Measurements from ENCODE around the gene KCNH3.
A peak's percentile ranks its signal among the peaks of the same experiment; 100 is the strongest.
"Not testable (repeated sequence)": the region's sequence is repeated elsewhere in the genome, so short reads cannot be mapped to it uniquely, and the experiment has no call there.

The KCNH3 gene, protein sequence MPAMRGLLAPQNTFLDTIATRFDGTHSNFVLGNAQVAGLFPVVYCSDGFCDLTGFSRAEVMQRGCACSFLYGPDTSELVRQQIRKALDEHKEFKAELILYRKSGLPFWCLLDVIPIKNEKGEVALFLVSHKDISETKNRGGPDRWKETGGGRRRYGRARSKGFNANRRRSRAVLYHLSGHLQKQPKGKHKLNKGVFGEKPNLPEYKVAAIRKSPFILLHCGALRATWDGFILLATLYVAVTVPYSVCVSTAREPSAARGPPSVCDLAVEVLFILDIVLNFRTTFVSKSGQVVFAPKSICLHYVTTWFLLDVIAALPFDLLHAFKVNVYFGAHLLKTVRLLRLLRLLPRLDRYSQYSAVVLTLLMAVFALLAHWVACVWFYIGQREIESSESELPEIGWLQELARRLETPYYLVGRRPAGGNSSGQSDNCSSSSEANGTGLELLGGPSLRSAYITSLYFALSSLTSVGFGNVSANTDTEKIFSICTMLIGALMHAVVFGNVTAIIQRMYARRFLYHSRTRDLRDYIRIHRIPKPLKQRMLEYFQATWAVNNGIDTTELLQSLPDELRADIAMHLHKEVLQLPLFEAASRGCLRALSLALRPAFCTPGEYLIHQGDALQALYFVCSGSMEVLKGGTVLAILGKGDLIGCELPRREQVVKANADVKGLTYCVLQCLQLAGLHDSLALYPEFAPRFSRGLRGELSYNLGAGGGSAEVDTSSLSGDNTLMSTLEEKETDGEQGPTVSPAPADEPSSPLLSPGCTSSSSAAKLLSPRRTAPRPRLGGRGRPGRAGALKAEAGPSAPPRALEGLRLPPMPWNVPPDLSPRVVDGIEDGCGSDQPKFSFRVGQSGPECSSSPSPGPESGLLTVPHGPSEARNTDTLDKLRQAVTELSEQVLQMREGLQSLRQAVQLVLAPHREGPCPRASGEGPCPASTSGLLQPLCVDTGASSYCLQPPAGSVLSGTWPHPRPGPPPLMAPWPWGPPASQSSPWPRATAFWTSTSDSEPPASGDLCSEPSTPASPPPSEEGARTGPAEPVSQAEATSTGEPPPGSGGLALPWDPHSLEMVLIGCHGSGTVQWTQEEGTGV

DNA sequence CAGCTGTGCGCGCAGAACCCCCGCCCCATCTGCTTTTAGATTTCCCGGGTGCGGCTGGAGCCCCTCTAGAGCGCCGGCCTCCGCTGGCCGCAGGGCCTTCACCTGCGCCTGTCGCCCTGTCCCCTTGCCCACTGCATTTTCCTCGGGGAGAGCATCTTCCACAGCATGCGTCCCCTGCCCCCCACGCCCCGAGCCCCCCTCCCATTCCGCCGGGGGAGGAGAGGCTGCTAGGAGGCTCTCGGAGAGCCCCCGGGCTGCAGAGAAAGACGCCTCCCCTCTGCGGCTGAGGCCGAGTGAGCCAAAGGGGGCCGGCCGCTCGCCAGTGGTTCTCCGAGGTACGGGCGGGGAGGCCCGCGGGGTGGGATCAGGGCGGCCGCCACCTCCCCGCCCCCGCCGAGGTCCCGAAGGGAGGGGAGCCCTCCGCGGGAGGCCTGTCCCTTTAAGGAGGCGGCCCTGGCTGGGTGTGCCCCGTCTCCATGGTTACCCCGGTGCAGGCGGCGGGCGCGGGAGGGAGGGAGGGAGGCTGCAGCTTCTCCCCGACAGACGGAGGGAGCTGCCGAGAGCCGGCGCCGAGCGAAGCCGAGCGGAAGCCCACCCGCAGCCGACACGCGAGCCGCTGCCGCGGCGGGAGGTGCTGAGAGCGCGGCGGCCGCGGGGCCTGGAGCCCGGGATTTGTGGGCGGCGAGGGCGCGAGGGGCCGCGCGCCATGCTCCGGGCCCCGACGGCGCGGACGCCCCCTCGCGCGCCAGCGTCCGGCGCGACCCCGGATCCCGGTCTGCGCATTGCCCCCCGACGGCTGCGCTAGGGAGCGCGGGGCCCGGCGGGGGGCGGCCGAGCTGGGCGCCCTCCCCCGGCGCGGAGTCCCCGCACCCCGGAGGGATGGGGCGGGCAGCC is at the start of gene KCNH3:
Gene KCNH3, plus strand, starts transcription at position 521 of the 894 bp plus-strand sequence. CDS start 387 bp downstream, outside the sequence.
- DNase-seq: peak; percentile 65

DNA sequence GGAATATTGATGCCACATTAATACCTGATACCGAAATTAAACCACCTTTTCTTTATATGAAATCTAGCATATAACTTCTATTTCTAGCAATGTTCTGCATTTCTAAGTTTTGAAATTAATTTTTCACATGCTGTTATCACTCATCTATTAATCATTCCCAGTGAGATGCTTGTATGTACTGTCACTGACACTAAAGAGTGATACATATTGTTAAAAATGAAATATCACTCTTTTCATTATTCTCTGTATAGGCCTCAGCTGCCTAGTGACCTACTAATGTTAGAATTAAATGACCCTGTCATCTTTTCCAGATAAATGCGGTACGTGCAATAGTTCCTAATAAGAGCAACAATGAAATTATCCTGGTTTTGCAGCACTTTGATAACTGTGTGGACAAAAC is 49.7 kb upstream of the KCNH3 start:
- no peak for DNase-seq

DNA sequence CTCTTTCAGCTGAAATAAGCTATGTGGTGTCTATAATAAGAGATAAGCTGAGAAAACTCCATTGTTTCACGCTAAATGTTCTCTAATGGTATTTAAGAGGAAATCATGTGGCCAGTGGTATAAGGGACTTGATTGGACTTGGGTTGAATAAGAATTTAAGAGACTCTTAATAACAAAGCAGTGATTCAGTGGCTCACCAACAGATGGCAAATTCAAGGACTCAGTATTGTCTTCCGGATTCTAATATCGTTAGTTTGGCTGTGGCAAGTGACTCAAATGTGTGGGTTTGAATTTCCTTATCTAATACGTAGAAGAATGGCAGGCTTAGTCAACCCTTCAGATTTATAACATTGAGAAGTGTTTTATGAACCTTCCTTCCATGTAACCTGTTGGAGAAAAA is 49.1 kb upstream of the KCNH3 start:
- no peak for DNase-seq

DNA sequence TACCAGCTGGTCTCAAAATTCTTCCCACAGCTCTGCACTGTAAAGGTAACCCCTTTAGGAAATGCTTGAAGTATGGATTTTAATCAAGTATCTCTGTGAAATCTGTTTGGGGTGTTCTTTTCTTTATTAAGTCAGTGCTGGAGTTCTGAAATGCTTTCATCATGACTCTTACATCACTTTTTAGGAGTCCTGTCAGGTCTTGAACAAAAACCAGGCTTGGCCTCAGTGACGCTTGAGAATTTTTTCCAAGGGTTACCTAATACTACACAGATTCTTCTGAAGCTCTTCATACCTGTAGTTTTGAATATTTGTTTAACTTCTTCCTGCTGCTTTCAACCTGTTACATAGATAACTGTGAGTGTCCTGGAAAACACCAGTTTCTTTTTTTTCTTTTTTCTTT is 47.0 kb upstream of the KCNH3 start:
- DNase-seq: no peak

DNA sequence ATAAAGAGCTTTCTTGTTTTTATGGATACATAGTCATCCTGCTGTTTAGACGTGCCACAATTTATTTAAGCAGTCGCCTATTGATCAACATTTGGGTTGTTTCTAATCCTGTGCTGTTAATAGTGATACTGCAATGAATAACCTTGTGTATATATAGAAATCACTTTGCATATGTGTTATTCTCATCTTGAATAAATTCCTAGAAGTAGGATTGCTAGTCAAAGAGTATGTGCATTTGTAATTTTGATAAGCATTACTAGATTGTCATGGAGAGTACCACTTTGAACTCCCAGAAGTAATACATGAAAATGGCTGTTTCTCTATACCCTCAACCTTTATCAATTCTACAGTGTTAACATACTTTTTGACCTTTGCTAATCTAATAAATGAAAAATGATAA is 44.9 kb upstream of the KCNH3 start:
- DNase-seq: no peak

DNA sequence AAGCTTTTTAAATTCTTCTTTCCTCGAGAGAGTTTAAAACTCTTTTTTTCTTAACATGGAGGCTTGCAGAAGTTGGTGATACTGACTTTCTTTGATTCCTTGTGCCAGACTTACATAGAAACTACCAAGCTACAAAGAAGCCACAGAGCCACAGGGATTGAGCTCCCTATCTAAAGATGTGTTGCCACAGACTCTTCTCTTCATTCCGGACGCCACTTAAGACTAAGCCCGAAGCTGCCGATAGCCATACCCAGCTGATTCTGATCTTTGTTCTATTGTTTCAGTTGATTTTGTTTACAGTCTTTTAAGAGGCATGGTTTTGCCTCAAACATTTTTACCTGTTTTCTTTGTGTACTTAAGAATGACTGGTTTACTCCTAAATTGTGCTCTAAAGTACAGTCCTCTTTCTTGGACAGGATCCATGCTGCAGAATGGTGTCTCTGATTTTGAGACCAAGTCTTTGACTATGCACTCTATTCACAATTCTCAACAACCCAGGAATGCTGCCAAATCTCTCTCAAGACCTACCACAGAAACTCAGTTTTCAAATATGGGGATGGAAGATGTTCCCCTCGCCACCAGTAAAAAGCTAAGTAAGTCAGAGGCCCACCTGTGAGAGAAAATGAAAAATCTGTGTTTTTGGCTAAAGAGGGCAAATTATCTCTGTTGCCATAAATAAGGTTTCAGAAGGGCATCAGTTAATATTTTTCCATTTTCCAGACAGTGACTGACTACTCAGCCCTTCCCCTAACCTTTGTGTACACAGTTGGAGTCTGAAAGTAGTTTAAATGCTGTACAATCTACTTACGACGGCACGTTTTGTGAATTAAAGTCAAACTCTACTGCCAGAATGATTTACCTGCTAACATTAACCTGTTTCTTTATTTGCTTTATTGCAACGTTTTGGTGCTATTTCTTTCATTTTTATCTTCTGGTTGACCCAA is 42.1 kb upstream of the KCNH3 start:
- DNase-seq: no peak

DNA sequence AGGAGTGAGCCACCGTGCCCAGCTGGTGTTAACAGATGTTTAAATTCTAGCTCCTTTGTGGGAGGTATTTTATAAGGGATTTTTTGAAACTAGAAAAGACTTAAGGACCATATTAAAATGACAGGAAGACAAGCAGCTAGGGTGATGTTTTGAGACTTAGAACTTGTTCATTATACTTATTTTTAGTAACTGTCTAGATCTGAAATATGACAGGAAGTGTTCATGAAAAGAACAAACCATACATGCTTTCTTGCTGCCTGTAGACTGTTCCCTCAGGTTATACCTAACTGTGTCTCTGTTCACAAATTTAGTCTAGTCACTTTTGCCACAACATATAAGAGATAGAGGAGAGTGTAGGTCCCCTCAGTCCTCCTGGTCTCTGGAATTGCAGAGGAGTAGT is 36.9 kb upstream of the KCNH3 start:
- no peak for DNase-seq

DNA sequence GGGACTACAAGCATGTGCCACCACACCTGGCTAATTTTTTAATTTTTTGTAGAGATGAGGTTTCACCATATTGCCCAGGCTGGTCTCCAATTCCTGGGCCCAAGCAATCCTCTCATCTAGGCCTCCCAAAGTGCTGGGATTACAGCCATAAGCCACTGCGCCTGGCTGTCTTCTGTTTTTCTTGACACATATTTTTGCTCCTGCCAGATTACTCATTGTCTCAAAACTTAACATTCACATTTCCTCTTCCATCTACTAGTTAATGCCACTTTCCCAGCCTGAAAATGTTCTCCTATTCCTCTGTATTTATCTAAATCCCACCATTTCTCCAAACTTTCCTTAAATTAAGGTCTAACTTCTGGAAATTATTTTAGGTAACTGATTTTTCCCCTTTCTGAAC is 36.2 kb upstream of the KCNH3 start:
- DNase-seq: no peak

DNA sequence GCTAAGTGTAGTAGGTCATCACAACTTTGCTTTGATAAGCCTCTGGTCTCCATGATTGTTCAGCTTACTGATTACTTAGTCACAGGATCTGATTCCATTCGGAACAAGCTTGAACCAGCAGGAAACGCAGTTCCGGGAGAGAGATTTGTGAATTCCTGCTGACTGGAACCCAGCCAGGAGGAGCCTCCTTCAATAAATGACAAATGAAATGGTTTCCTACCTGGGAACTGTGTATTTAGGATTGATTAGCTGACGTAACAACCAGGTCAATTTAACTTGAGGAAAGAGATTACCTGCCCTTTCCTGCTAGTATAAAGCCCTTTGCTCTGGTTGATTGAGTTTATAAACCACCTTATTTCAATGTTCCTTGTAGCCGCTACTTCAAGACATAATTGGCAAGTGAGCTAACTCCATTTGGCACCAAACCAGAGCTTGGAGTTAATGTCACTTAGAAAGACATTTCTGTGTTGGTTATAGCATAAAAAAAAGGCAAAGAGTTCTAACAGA is 35.1 kb upstream of the KCNH3 start:
- no peak for DNase-seq

DNA sequence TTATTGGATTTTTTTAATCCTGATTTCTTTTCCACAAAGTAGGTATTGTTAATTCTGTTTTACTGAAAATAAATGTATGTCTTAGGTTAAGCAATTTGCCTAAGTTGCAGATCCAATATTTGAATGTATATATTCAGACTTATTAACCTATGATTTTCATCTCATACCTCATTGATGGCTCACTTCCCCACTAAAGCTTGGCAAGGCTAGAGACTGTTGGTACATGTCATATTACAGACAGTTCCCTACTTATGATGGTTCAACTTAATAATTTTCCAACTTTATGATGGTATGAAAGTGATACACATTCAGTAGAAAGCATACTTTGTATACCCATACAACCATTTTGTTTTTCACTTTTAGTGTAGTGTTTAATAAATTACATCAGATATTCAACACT is 33.2 kb upstream of the KCNH3 start:
- DNase-seq: no peak

DNA sequence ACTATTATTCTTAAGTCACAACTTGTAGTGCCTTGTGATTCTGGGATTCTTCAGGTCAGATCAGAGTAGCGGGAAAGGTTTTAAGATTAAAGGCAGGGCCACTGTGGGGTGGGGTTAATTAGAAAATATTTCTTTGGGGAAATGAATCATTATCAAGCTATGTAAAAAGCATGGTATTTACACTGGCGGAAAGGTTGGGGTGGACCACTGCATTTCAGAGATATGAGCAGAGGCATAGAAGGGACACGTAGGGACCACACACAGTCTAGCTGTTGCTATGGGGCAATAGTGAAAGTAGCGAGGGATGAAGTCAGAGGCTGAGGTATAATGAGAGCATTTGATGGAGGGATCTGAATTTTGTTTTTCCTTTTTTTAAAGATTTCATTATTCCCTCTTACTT is 31.7 kb upstream of the KCNH3 start:
- DNase-seq: no peak

DNA sequence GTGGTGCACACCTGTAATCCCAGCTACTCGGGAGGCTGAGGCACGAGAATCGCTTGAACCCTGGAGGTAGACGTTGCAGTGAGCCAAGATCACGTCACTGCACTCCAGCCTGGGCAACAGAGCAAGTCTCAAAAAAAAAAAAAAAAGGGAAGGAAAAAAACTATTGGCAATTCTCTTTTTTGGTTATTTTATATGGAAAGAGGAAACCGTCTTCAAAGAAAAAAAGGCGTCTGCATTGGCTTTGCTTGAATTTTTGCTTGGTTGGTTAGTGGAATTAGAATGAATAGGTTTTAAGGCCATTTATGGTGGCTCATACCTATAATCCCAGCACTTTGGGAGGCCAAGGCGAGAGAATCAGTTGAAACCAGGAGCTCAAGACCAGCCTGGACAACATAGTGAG is 29.1 kb upstream of the KCNH3 start:
- DNase-seq: not testable (repeated sequence)

DNA sequence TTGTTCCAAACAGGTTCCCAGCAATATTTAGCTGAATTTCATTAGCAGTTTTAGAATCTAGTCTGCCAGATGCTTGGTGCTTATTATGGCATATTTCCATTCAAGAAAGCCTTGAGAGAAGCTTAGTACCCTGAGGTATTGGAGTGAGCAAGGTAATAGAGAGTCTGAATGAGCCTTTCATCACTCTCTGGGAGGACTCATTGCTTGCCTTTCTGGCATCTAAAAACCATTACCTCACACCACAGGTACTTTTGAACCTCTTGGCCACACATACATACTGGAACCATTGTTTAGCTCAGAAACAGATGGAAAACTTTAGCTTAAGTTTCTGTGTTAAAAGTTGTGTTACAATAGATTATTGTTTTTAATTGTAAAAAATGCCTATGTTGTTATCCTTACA is 27.4 kb upstream of the KCNH3 start:
- DNase-seq: no peak

DNA sequence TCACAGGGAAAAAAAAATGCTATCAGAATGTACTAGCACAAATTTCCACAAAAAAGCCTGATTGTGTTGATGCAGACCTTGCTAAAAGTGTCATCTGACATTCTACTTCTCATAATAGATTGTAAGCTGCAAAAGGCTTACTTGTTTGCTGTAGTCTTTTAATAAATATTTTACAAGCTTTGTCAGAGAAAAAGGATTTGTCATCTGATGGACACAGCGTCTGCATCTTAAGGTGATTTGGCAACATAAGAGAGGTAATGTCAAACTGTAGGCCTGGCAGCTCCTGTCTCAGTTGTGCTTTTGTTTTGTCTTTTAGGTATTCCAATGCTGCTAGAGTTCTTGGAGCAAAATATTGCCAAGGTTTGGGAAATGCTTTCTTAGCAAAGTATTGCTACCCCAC is 26.3 kb upstream of the KCNH3 start:
- DNase-seq: no peak

DNA sequence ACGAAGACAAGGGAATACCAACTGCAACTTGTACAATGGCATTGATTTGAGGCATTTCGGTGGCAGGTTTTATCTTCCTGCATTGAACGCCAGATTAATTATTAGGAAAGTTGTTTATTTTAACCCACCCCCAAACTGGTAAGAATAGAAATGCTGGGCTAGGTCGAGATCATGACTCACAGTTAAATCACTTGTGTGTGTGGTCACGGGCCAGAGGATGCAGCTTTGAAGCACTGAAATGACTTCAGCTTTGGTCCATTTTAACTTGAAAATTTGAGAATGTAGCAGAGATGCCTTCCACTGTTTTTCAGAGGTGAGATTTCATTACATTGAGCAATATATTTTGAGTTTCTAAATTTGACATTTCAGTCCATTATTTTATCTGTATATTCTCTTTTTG is 23.6 kb upstream of the KCNH3 start:
- DNase-seq: no peak

DNA sequence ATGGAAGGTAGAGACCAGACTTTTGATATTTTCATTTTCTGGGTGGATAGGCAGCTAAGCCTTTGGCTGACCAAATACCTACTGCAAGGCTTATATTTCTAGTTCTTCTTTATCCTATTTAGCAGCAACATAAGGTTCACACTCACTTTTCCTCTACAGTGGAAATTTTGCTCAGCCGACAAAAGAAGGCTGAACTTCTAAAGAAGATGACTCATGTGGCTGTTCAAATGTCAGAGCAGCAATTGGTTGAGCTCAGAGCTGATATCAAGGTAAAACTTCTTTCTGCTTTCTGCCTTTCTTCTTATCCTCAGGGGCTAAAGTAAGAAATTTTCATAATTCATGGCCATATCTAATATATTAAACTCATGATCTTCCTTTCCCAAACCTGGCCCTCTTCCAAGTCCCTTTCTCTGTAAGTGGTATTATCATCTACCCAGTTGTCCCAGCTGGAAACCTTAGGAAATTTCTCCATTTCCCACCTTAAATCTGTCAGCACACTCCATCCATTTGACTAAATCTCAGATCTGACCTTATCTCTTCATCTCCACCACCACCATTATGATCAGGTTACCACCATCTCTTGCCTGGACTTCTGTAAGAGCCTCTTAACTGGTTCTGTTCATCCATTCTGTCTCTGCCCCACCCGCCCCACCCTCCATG is 19.8 kb upstream of the KCNH3 start:
- no peak for DNase-seq

DNA sequence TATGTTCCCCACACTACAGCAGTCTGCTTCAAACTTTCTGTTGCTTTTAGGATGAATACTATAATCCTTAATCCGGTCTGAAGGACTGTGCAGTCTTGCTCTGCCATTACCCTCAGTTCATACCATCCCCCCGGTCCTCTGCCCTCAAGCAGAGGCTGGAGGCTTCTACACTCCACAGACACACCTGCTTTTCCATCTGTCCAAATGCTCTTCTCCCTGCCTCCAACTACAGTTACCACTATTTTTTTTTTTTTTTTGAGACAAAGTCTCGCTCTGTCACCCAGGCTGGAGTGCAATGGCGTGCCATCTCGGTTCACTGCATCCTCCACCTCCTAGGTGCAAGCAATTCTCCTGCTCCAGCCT is 19.3 kb upstream of the KCNH3 start:
- no peak for DNase-seq

DNA sequence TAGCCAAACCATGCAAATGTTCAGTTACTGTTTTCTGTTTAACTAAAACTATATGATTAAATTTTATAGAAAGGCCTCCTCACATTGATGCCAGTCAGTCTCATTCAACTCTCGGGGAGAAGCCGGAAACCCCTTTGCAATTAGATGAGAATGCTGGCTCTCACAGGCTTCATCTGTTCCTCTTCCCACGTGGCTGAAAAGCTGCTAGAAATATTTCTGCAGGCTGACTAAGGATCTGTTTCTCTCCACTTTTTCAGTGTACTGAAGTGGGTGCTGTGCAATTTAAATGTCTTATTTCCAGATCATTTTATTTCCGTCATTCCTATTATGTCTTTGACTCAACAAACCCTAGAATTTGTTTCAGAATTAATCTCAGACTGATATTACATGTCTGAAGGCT is 17.4 kb upstream of the KCNH3 start:
- no peak for DNase-seq

DNA sequence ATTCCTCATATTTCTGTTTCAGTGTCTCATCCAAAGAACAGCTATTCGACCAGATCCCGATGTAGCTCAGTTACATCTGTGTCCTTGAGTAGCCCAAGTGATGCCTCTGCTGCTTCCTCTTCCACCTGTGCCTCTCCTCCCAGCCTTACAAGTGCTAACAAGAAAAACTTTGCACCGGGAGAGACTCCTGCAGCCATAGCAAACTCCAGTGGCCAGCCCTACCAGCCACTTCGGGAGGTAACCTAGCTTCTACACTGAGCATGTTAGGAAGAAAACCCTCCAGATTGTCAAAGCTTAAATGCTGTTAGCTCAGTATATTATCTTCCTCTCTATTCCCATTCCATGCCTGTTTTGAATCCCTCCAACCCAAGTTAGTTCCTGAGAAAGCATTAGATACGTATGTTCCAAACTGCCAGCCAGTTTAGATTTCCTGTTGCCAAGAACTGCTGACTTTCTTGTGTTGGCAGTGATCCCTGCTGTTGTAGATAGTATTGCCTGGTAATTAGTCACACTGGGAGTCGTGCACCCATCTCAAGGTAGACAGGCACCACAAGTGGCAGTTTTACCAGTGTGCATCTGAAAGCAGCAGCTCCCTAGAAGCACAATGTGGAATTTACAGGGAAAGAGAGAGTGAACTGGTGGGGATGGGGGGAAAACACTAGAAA is 14.0 kb upstream of the KCNH3 start:
- DNase-seq: no peak

DNA sequence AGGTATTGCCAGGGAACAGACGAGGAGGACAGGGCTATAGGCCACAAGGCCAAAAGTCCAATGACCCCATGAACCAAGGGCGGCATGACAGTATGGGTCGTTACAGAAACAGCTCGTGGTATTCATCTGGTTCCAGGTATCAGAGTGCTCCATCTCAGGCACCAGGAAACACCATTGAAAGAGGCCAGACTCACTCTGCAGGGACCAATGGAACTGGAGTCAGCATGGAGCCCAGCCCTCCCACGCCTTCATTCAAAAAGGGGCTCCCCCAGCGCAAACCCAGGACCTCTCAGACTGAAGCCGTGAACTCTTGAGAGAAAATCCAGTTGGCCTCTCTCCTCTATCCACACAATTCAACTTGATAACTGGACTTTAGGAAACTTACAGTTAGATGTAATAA is 12.9 kb upstream of the KCNH3 start:
- no peak for DNase-seq

Measured in NCI-H510A treated with DMSO at 0.1 percent for 48 hours (cell line).